MM.1S (cell line): ENCODE measurements around the gene CUTA.

Experiments
- EZH2 ChIP-seq: fragments of 300-600 bp; sonication (generic); optimal IDR thresholded peaks from 2 replicates; pipeline ENCODE3; 2017; ENCODE audit warnings: low read depth, mild to moderate bottlenecking, antibody characterized with exemption, low read length, mixed read lengths
- EZH2phosphoT487 ChIP-seq: fragments of 300-600 bp; sonication (generic); IDR thresholded peaks from 2 replicates; pipeline ENCODE4 v1.6.1; 2018; ENCODE audit warnings: antibody characterized with exemption, low read length
- TF ChIP-seq, protein P1 (sequence below): fragments of 300-600 bp; sonication (generic); IDR thresholded peaks from 2 replicates; pipeline ENCODE4 v1.5.1; 2016; ENCODE audit warnings: antibody characterized with exemption, low read length, mixed read lengths

DNA sequence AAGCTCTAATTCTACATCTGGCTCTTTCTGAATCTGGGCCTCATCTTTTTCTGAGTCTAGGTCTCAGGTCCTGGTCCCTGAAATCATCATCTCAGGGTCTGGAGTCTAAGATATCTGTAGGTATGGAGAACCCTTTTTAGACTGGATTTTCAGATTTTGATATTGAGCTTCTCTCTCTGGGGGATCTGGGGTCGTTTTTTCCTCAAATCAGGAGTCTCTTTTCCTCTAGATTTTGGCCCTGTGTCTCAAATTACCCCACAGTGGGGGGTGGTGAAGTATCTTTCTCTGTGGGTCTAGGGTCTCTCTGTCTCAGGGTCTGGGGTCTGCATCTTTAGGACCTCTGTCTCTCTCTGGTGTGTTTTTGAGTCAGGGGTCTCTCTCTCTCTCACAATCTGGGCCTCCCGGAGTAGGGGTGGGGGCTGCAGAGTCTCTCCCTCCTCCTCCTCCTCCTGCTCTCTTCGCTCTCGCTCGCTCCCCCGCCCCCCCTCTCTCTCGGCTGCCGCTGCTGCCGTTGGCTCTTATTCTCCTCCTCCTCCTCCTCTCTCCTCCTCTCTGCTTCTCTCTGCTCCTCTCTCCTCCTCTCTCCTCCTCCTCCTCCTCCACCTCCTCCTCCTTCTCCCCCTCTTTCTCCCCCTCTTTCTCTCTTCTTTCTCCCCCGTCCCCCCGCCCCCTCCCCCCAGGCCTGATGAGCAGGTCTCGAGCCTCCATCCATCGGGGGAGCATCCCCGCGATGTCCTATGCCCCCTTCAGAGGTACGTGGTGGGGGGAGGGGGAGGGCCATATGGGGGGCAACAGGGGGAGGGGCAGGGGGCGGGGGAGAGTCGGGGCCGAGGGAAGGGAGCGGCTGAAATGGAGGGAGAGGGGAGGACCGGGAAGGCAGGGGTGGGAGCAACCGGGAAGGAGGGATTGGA lies 1.9 kb upstream of the CUTA start, which contains the start of gene SYNGAP1:
- TF ChIP-seq, protein P1, sequence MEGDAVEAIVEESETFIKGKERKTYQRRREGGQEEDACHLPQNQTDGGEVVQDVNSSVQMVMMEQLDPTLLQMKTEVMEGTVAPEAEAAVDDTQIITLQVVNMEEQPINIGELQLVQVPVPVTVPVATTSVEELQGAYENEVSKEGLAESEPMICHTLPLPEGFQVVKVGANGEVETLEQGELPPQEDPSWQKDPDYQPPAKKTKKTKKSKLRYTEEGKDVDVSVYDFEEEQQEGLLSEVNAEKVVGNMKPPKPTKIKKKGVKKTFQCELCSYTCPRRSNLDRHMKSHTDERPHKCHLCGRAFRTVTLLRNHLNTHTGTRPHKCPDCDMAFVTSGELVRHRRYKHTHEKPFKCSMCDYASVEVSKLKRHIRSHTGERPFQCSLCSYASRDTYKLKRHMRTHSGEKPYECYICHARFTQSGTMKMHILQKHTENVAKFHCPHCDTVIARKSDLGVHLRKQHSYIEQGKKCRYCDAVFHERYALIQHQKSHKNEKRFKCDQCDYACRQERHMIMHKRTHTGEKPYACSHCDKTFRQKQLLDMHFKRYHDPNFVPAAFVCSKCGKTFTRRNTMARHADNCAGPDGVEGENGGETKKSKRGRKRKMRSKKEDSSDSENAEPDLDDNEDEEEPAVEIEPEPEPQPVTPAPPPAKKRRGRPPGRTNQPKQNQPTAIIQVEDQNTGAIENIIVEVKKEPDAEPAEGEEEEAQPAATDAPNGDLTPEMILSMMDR: no peak
- no peak for TF ChIP-seq EZH2
- no peak for TF ChIP-seq EZH2phosphoT487
